NT2/D1 (cell line): ENCODE data around the gene AMPD3.

Source experiments
- SUZ12 ChIP-seq: IDR thresholded peaks from 2 replicates; pipeline ENCODE4 v1.6.1; 2011; ENCODE audit not compliant: insufficient read length, insufficient read depth; ENCODE audit errors: extremely low read depth
- YY1 ChIP-seq: IDR thresholded peaks from 2 replicates; pipeline ENCODE4 v1.6.1; 2011; ENCODE audit not compliant: insufficient read length, insufficient read depth
- ZNF274 ChIP-seq: IDR thresholded peaks from 2 replicates; pipeline ENCODE4 v1.6.1; 2011; ENCODE audit warnings: mild to moderate bottlenecking, low read depth, low read length

GRCh38 chr11:10498022-10498400 is 42.9 kb downstream of the AMPD3 start:
- TF ChIP-seq SUZ12, result no peak
- TF ChIP-seq ZNF274, result no peak
- TF ChIP-seq YY1, result no peak
